Esophagus squamous epithelium (tissue), 5 donors: ENCODE results near the gene DOCK8. TPM values are rescaled to one million over a fixed set of nuclear protein-coding genes. Genes with fewer than 3 reads are reported as not detected.
A peak's percentile ranks its signal among the peaks of the same experiment; 100 is the strongest.

Experiments used
- DNase-seq: peaks from one replicate; lab custom pipeline; 2025; lab: John Stamatoyannopoulos, UW
- H3K27ac ChIP-seq, 4 donors: fragments of 200-600 bp; sonication (generic); one replicate each; pipeline ENCODE4 v1.5.1; 2016 to 2019; ENCODE audit warnings: mild to moderate bottlenecking in 1 of 4
- H3K27me3 ChIP-seq, 4 donors: fragments of 200-600 bp; sonication (generic); 1 replicate in 3 of 4; 2 replicates in 1 of 4; pipeline versions ENCODE4 v1.5.1 to v1.6.0; 2017 to 2021; ENCODE audit warnings: antibody characterized with exemption in 1 of 4
- H3K36me3 ChIP-seq, 3 donors: fragments of 200-600 bp; sonication (generic); one replicate each; pipeline ENCODE4 v1.5.1; 2016 to 2019
- H3K4me1 ChIP-seq, 3 donors: fragments of 200-600 bp; sonication (generic); one replicate each; pipeline ENCODE4 v1.5.1; 2017 to 2019
- H3K4me3 ChIP-seq, 4 donors: fragments of 200-600 bp; sonication (generic); 1 replicate in 3 of 4; 2 replicates in 1 of 4; pipeline ENCODE4 v1.5.1; 2016 to 2019; ENCODE audit warnings: mild to moderate bottlenecking in 2 of 4, moderate library complexity in 1 of 4
- H3K9me3 ChIP-seq, 3 donors: fragments of 200-600 bp; sonication (generic); one replicate each; pipeline ENCODE4 v1.5.1; 2016 to 2019
- CTCF ChIP-seq, 6 experiments: fragments of 450-650 bp in 4 of 6; fragments of 200-600 bp in 2 of 6; sonication (generic) in 2 of 6; IDR thresholded peaks; one replicate each; pipeline ENCODE4 v1.5.1; 2016 to 2019; ENCODE audit warnings: antibody characterized with exemption in 6 of 6, mild to moderate bottlenecking in 4 of 6, moderate library complexity in 4 of 6
- POLR2A ChIP-seq, 4 donors: fragments of 450-650 bp; IDR thresholded peaks; one replicate each; pipeline ENCODE4 v1.6.1; 2017; ENCODE audit warnings: antibody characterized with exemption in 4 of 4, mild to moderate bottlenecking in 4 of 4, moderate library complexity in 3 of 4
- WGBS, 2 donors: methylation state at CpG; one replicate each; pipeline ENCODE4 v1.1.5; 2018; 5-methylcytosine and 5-hydroxymethylcytosine counted together
- intact Hi-C: fragments of 100-400 bp; cut with DNase I; formaldehyde crosslinking; loops from one replicate; pipeline ENCODE4 v1.15.0; 2022
- total RNA-seq, 4 donors: library from RNA; depleted of rRNA; stranded (reverse); fragments of >200 nt; gene quantifications; one replicate each; pipeline ENCODE4 v1.1.0, GENCODE V29; 2016
- donor health status: DM: yes; HTN: yes; CAD: no.

DOCK8 gene
- total RNA-seq, 4 donors from 2014 or later: 6.9 to 21.6 (median 15.2) TPM

- TF ChIP-seq POLR2A (IDR thresholded peaks at IDR 0.05) (no peak), CTCF (IDR thresholded peaks at IDR 0.05) (no peak)
- WGBS, 2 donors: 56 to 92% methylated on average over 1 of the region's 1 CpG
- no peak overlapping the region for H3K4me3 ChIP-seq
Observed at GRCh38 chr9:292915-293314, 78.2 kb downstream of the DOCK8 start.

GRCh38 chr9:295576-295975 is 80.9 kb downstream of the DOCK8 start:
- Histone ChIP-seq H3K27ac (no peak overlapping the region), H3K4me1 (peaks cover 12 to 19% (median 17%) of the 10 kb centered on the region in 3 donors), H3K27me3 (no peaks in the 10 kb centered on the region), H3K9me3 (no peaks in the 10 kb centered on the region), H3K4me3 (no peak overlapping the region), H3K36me3 (no peaks in the 10 kb centered on the region)
- TF ChIP-seq CTCF (IDR thresholded peaks at IDR 0.05) (no peak), POLR2A (IDR thresholded peaks at IDR 0.05) (no peak)
- no peak for DNase-seq
- intact Hi-C loops: no loop called here

More at GRCh38 chr9:292915-293314, 78.2 kb downstream of the DOCK8 start:
- no peak overlapping the region for H3K27ac ChIP-seq
- H3K4me1 ChIP-seq: peaks cover 8 to 39% (median 13%) of the 10 kb centered on the region in 3 donors
- no peak for DNase-seq
- H3K9me3 ChIP-seq: no peaks in the 10 kb centered on the region
- no peaks in the 10 kb centered on the region for H3K36me3 ChIP-seq
- intact Hi-C loops: no loop called here
- no peaks in the 10 kb centered on the region for H3K27me3 ChIP-seq

GRCh38 chr9:296411-296810 is 81.7 kb downstream of the DOCK8 start:
- WGBS, 2 donors: 88 to 91% methylated on average over 3 of the region's 3 CpGs
- intact Hi-C loops: no loop called here
- H3K36me3 ChIP-seq: no peaks in the 10 kb centered on the region
- H3K27me3 ChIP-seq: no peaks in the 10 kb centered on the region
- no peaks in the 10 kb centered on the region for H3K9me3 ChIP-seq
- no peak for DNase-seq
- no peak overlapping the region for H3K4me3 ChIP-seq
- peak overlapping the region in 2 of 4 donors; percentile 49 to 61 for H3K27ac ChIP-seq
- TF ChIP-seq POLR2A (IDR thresholded peaks at IDR 0.05): no peak
- no peak for TF ChIP-seq CTCF (IDR thresholded peaks at IDR 0.05)
- peaks cover 12 to 18% (median 17%) of the 10 kb centered on the region in 3 donors for H3K4me1 ChIP-seq

- TF ChIP-seq POLR2A (IDR thresholded peaks at IDR 0.05): no peak
- TF ChIP-seq CTCF (IDR thresholded peaks at IDR 0.05): no peak
- no peaks in the 10 kb centered on the region for H3K9me3 ChIP-seq
- intact Hi-C loops: no loop called here
- H3K4me3 ChIP-seq: no peak overlapping the region
- no peaks in the 10 kb centered on the region for H3K36me3 ChIP-seq
- DNase-seq: no peak
- peak overlapping the region; percentile 29 to 61 (median 54) for H3K27ac ChIP-seq
- 25 to 28% methylated on average over 6 of the region's 6 CpGs for WGBS, 2 donors
- peaks cover 12 to 18% (median 17%) of the 10 kb centered on the region in 3 donors for H3K4me1 ChIP-seq
- H3K27me3 ChIP-seq: no peaks in the 10 kb centered on the region
Observed at GRCh38 chr9:297104-297972, 82.7 kb downstream of the DOCK8 start.

- WGBS, 2 donors: 82 to 93% methylated on average over 5 of the region's 5 CpGs
- Histone ChIP-seq H3K4me3 (no peak overlapping the region), H3K4me1 (peaks cover 0 to 14% (median 0%) of the 10 kb centered on the region in 3 donors), H3K27me3 (no peaks in the 10 kb centered on the region), H3K27ac (no peak overlapping the region), H3K9me3 (no peaks in the 10 kb centered on the region), H3K36me3 (peaks cover 0 to 8% (median 0%) of the 10 kb centered on the region in 3 donors)
- TF ChIP-seq CTCF (IDR thresholded peaks at IDR 0.05): no peak
- TF ChIP-seq POLR2A (IDR thresholded peaks at IDR 0.05): no peak
- intact Hi-C loops: loop anchor here (10.0 kb wide), 1 partner anchor 89 kb away; the partner anchor contains the start of gene DOCK8
- DNase-seq: no peak
Observed at GRCh38 chr9:303502-303901, 88.8 kb downstream of the DOCK8 start.
